Omental fat pad (tissue), 4 donors: ENCODE data around the gene ATP9B. TPM values are rescaled to one million over a fixed set of nuclear protein-coding genes. Genes with fewer than 3 reads are reported as not detected.

Experiments used
- ATAC-seq: fragments of 150-250 bp; one replicate; pipeline ENCODE4 v1.9.1; 2016; ENCODE audit warnings: mild to moderate bottlenecking, moderate library complexity; ENCODE audit not compliant: low FRiP score
- DNase-seq: peaks from one replicate; pipeline ENCODE4 v3.0.0-alpha.2; 2019; ENCODE audit warnings: low spot score
- total RNA-seq, 4 donors: library from RNA; depleted of rRNA; stranded (reverse); fragments of >200 nt; gene quantifications; one replicate each; pipeline ENCODE4 v1.1.0, GENCODE V29; 2016
- TF ChIP-seq, protein P1 (sequence below), 3 donors: fragments of 450-650 bp; IDR thresholded peaks; one replicate each; pipeline ENCODE4 v1.5.1; 2016 to 2017; ENCODE audit warnings: antibody characterized with exemption in 3 of 3, mild to moderate bottlenecking in 3 of 3, moderate library complexity in 2 of 3

Gene ATP9B
- total RNA-seq, 4 donors from 2014 or later = 28.8 to 47.3 (median 39.8) TPM

DNA sequence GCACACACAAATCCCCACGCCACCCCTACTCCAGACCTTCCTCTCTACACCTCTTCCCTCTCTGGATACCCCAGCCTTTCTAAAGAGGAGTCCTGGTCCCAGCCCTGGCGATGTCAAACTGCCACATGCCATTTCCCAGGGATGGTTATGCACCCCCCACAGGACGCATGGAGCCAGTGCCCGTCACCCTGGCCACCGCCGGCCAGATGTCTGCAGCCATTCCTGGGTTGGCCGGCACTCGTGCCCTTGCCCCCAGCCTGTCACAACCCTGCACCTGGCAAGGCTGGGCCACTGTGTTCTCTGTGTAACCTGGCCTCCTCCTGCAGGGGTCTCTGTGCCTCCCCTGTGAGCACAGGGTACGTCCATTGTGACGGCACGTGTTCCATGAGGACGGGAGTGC, 268.4 kb downstream of the ATP9B start:
- TF ChIP-seq, protein P1, sequence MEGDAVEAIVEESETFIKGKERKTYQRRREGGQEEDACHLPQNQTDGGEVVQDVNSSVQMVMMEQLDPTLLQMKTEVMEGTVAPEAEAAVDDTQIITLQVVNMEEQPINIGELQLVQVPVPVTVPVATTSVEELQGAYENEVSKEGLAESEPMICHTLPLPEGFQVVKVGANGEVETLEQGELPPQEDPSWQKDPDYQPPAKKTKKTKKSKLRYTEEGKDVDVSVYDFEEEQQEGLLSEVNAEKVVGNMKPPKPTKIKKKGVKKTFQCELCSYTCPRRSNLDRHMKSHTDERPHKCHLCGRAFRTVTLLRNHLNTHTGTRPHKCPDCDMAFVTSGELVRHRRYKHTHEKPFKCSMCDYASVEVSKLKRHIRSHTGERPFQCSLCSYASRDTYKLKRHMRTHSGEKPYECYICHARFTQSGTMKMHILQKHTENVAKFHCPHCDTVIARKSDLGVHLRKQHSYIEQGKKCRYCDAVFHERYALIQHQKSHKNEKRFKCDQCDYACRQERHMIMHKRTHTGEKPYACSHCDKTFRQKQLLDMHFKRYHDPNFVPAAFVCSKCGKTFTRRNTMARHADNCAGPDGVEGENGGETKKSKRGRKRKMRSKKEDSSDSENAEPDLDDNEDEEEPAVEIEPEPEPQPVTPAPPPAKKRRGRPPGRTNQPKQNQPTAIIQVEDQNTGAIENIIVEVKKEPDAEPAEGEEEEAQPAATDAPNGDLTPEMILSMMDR (IDR thresholded peaks at IDR 0.05) = no peak
- DNase-seq (no peak), ATAC-seq (no peak)

DNA sequence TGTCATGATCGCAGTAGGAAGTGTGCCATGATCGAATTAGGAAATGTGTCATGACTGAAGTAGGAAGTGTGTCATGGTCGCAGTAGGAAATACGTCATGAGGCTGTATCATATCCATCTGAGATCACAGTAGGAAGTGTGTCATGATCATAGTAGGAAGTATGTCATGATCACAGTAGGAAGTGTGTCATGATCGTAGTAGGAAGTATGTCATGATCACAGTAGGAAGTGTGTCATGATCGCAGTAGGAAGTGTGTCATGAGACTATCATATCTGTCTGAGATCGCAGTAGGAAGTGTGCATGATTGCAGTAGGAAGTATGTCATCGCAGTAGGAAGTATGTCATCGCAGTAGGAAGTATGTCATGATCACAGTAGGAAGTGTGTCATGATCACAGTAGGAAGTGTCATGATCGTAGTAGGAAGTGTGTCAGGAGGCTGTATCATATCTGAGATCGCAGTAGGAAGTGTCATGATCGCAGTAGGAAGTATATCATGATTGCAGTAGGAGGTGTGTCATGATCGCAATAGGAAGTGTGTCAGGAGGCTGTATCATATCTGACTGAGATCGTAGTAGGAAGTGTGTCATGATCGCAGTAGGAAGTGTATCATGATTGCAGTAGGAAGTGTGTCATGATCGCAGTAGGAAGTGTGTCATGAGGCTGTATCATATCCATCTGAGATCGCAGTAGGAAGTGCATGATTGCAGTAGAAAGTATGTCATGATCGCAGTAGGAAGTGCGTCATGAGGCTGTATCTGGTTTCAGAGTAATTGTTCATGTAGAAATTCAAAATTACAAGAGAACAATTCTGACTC, 270.1 kb downstream of the ATP9B start:
- TF ChIP-seq, protein P1 (IDR thresholded peaks at IDR 0.05) = no peak
- DNase-seq (no peak), ATAC-seq (no peak)

DNA sequence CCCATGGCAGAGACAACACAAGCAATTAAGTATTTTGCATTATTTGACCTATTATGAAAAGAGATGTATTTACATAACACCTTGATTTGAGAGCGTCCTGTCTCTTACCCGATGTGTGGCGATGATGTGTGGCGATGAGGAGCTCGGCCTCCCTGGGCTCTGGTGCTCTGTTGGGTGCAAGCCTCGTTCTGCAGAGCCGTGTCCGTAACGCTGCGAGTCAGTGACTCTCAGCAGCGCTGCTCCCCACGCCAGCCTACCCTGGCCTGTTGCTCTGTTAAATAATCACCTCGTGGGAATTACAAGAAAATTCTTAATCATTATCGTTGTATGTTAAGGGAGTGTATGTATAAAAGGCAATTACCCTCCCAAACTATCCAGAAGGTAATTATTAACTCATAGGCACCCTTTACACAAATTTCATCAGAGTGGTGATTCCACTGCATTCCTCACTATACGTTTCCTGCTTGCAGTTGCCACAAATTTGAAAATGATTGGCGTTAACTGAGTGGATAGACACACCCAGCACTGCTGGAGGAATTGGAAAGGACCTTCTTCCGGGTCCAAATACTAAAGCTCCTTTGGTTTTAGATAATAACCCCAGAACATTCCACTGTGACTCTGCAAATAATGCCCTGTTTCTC, 274.5 kb downstream of the ATP9B start:
- no peak for ATAC-seq
- TF ChIP-seq, protein P1 (IDR thresholded peaks at IDR 0.05) = no peak

DNA sequence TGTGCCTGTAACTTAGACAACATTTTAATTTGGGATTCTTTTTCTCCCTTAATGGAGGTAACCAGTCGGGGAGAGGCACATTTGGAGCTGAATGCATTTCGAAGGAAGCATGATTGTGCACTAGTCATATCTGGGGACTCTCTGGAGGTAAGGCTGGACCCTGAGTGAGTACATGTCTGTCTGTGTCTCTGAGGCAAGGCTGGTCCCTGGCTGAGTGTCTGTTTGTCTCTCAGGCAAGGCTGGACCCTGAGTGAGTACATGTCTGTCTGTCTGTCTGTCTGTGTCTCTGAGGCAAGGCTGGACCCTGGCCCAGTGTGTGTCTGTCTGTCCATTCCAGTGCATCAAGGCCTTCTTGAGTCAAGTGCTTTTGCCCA, 275.0 kb downstream of the ATP9B start:
- TF ChIP-seq, protein P1 (IDR thresholded peaks at IDR 0.05) = no peak
- DNase-seq (no peak), ATAC-seq (no peak)

More for the DNA sequence above, 274.5 kb downstream of the ATP9B start:
- no peak for DNase-seq

DNA sequence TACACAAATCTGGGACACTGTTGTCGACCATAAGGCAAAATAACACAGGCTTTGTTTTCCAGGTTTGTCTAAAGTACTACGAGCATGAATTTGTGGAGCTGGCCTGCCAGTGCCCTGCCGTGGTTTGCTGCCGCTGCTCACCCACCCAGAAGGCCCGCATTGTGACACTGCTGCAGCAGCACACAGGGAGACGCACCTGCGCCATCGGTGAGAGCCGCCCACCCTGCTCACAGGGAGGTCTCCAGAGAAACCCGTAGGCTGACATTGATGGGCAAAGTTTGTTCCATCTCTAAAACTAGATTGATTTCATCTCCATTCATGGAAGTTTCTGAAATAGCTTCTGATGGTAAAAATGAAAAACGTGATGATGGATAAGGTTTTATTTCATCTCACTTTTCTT, 276.2 kb downstream of the ATP9B start:
- DNase-seq (no peak), ATAC-seq (no peak)
- TF ChIP-seq, protein P1 (IDR thresholded peaks at IDR 0.05) = no peak

DNA sequence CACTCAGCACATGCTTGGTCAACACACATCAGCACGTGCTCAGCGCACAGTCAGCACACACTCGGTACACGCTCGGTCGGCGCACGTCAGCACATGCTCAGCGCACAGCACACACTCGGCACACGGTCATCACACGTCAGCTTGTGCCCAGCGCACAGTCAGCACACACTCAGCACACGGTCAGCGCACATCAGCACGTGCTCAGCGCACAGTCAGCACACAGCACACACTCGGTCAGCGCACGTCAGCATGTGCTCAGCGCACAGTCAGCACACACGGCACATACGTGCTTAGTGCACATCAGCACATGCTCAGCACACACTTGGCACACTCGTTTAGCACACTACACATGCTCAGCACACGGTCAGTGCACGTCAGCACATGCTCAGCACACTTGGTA, 276.8 kb downstream of the ATP9B start:
- DNase-seq = no peak
- no peak for ATAC-seq
- TF ChIP-seq, protein P1 (IDR thresholded peaks at IDR 0.05) = no peak

DNA sequence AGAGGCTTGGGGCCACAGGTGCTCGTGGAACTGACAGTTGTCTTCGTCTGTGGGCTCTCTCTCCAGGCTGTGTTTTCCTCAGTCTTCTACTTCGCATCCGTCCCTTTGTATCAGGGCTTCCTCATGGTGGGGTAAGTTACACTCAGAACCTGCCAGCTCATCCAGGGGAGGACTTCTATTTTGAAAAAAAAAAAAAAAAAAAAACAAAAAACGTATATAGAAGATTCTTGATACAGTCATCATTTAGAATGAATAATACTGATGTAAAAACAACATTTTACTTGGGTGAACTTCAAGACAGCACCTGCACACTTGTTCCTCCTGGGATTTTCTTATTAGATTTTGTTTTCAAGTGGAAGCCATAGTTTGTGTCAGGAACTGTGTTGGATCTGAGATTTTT, 278.9 kb downstream of the ATP9B start:
- TF ChIP-seq, protein P1 (IDR thresholded peaks at IDR 0.05) = no peak
- DNase-seq (no peak), ATAC-seq (no peak)
